Mammary epithelial cell (primary cell): ENCODE results near the gene USP6.
"Not testable (repeated sequence)": the region's sequence is repeated elsewhere in the genome, so short reads cannot be mapped to it uniquely, and the experiment has no call there.

Source experiments
- EZH2 ChIP-seq: IDR thresholded peaks from 2 replicates; pipeline ENCODE4 v1.6.1; 2012; ENCODE audit warnings: low read length, inconsistent platforms, borderline replicate concordance
- TF ChIP-seq, protein P1 (sequence below), 2 donors: IDR thresholded peaks in 1 of 2; conservative IDR thresholded peaks in 1 of 2; 2 replicates each; pipeline ENCODE4 v1.5.1; 2011 to 2012; ENCODE audit warnings: inconsistent platforms in 2 of 2, low read length in 2 of 2, mild to moderate bottlenecking in 2 of 2, control low read depth in 1 of 2, low read depth in 1 of 2; ENCODE audit not compliant: insufficient read depth in 1 of 2; ENCODE audit errors: extremely low read depth in 1 of 2

DNA sequence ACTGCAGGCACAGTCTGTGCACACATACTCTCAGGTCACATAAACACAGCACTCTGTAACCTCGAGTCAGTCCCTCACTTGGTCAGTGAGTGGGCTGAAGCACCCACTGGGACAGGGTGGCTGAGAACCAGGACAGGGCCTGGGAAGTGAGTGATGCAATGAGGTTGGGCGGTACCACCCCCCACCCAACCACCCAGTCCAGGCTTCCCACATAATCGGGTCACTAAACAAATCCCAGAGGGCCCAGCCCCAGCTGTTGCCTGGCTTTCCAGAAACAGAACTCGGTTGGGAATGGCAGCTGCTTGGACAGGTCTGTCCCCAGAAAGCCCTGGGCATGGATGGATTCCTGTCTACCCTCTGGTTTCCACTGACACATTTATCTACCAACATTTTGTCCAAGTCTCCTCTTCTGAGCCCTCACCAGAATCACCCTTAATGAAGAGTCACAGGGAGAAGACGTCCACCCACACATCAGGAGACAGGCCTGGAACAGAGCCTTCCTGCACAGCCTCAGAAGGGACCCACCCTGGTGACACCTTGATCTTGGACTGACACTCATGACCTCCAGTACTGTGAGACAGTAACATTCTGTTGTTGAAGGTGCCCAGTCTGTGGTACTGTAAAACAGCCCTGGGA is 8.4 kb downstream of the USP6 start:
- TF ChIP-seq, protein P1, sequence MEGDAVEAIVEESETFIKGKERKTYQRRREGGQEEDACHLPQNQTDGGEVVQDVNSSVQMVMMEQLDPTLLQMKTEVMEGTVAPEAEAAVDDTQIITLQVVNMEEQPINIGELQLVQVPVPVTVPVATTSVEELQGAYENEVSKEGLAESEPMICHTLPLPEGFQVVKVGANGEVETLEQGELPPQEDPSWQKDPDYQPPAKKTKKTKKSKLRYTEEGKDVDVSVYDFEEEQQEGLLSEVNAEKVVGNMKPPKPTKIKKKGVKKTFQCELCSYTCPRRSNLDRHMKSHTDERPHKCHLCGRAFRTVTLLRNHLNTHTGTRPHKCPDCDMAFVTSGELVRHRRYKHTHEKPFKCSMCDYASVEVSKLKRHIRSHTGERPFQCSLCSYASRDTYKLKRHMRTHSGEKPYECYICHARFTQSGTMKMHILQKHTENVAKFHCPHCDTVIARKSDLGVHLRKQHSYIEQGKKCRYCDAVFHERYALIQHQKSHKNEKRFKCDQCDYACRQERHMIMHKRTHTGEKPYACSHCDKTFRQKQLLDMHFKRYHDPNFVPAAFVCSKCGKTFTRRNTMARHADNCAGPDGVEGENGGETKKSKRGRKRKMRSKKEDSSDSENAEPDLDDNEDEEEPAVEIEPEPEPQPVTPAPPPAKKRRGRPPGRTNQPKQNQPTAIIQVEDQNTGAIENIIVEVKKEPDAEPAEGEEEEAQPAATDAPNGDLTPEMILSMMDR (conservative IDR thresholded peaks at IDR 0.05 in 1 of 2, IDR thresholded peaks at IDR 0.05 in 1 of 2; ENCODE audit: extremely low read depth in 1 of 2, insufficient read depth in 1 of 2, low read depth in 1 of 2, low read length in 2 of 2) = not testable (repeated sequence)
- not testable (repeated sequence) for TF ChIP-seq EZH2
